RPMI7951 (cell line): ENCODE data around the gene PPM1L. TPM values are rescaled to one million over a fixed set of nuclear protein-coding genes. Genes with fewer than 3 reads are reported as not detected.
"Not testable (repeated sequence)": the region's sequence is repeated elsewhere in the genome, so short reads cannot be mapped to it uniquely, and the experiment has no call there.

Experiments
- DNase-seq: peaks from one replicate; pipeline ENCODE4 v3.0.0-alpha.2; 2012; ENCODE audit warnings: low read depth
- total RNA-seq: library from RNA; depleted of rRNA; stranded (reverse); fragments of >200 nt; shearing (Covaris generic); gene quantifications from 2 replicates; pipeline ENCODE4 v1.2.3, GENCODE V29; 2014

Gene PPM1L
- total RNA-seq, 1 experiment from 2014 or later: 1.6 TPM

- DNase-seq: no peak
Observed at GRCh38 chr3:160986069-160986468, 230.0 kb downstream of the PPM1L start.

- no peak for DNase-seq
Observed at GRCh38 chr3:160987982-160988964, 232.2 kb downstream of the PPM1L start.

- DNase-seq: no peak
Observed at GRCh38 chr3:160990446-160990845, 234.4 kb downstream of the PPM1L start.

- DNase-seq: no peak
Observed at GRCh38 chr3:160992712-160993111, 236.7 kb downstream of the PPM1L start.

- DNase-seq: no peak
Observed at GRCh38 chr3:160996811-160997210, 240.8 kb downstream of the PPM1L start.

GRCh38 chr3:160998581-160998980 is 242.6 kb downstream of the PPM1L start:
- DNase-seq: no peak

- no peak for DNase-seq
Observed at GRCh38 chr3:160999274-160999673, 243.2 kb downstream of the PPM1L start.

GRCh38 chr3:161008086-161008485 is 252.1 kb downstream of the PPM1L start:
- no peak for DNase-seq

- not testable (repeated sequence) for DNase-seq
Observed at GRCh38 chr3:161010151-161010550, 254.1 kb downstream of the PPM1L start.

- no peak for DNase-seq
Observed at GRCh38 chr3:161014843-161015749, 259.1 kb downstream of the PPM1L start.

GRCh38 chr3:161016417-161017313 is 260.6 kb downstream of the PPM1L start:
- no peak for DNase-seq

- DNase-seq: no peak
Observed at GRCh38 chr3:161017971-161018370, 261.9 kb downstream of the PPM1L start.

- DNase-seq: no peak
Observed at GRCh38 chr3:161020256-161020655, 264.2 kb downstream of the PPM1L start.

- no peak for DNase-seq
Observed at GRCh38 chr3:161025911-161026310, 269.9 kb downstream of the PPM1L start.

GRCh38 chr3:161026612-161027510 is 270.8 kb downstream of the PPM1L start:
- no peak for DNase-seq

GRCh38 chr3:161028555-161029153 is 272.6 kb downstream of the PPM1L start:
- DNase-seq: no peak

GRCh38 chr3:161031134-161031533 is 275.1 kb downstream of the PPM1L start:
- DNase-seq: peak; percentile 53

- peak; percentile 13 for DNase-seq
Observed at GRCh38 chr3:161034913-161035550, 279.0 kb downstream of the PPM1L start.

GRCh38 chr3:161035711-161036110 is 279.7 kb downstream of the PPM1L start:
- DNase-seq: peak; percentile 14
